Lower leg skin (tissue), 4 donors: ENCODE data around the gene SPATA19. TPM values are rescaled to one million over a fixed set of nuclear protein-coding genes. Genes with fewer than 3 reads are reported as not detected.

Experiments
- DNase-seq, 2 donors: peaks; one replicate each; pipeline ENCODE4 v3.0.0-alpha.2; 2019; ENCODE audit warnings: low spot score in 2 of 2
- H3K4me3 ChIP-seq: fragments of 200-600 bp; sonication (generic); 2 replicates; pipeline ENCODE4 v1.5.1; 2017; ENCODE audit warnings: mild to moderate bottlenecking, low read depth; ENCODE audit not compliant: poor library complexity, severe bottlenecking
- POLR2A ChIP-seq, 2 donors: fragments of 450-650 bp; IDR thresholded peaks; one replicate each; pipeline ENCODE4 v1.6.1; 2016 to 2017; ENCODE audit warnings: antibody characterized with exemption in 2 of 2, mild to moderate bottlenecking in 1 of 2, moderate library complexity in 1 of 2
- whole genome bisulfite sequencing, 2 donors: methylation state at CpG; one replicate each; pipeline ENCODE4 v1.1.5; 2018; 5-methylcytosine and 5-hydroxymethylcytosine counted together
- intact Hi-C: fragments of 100-400 bp; cut with DNase I; formaldehyde crosslinking; loops from one replicate; pipeline ENCODE4 v1.15.0; 2023; ENCODE audit warnings: low total_unique reads
- total RNA-seq, 4 donors: library from RNA; depleted of rRNA; stranded (reverse); fragments of >200 nt; gene quantifications; one replicate each; pipeline ENCODE4 v1.1.0, GENCODE V29; 2016
- TF ChIP-seq, protein P1 (sequence below), 3 donors: fragments of 450-650 bp; IDR thresholded peaks; one replicate each; pipeline ENCODE4 v1.5.1; 2016; ENCODE audit warnings: antibody characterized with exemption in 3 of 3, mild to moderate bottlenecking in 3 of 3, moderate library complexity in 2 of 3

The SPATA19 gene
- total RNA-seq, 4 donors from 2014 or later, result not detected

GRCh38 chr11:133815636-133816035 lies 29.7 kb downstream of the SPATA19 start:
- peak in 1 of 2 donors; percentile 66 for DNase-seq
- 71 to 80% methylated on average over 5 of the region's 5 CpGs for WGBS, 2 donors
- TF ChIP-seq POLR2A (IDR thresholded peaks at IDR 0.05), result no peak
- TF ChIP-seq, protein P1, sequence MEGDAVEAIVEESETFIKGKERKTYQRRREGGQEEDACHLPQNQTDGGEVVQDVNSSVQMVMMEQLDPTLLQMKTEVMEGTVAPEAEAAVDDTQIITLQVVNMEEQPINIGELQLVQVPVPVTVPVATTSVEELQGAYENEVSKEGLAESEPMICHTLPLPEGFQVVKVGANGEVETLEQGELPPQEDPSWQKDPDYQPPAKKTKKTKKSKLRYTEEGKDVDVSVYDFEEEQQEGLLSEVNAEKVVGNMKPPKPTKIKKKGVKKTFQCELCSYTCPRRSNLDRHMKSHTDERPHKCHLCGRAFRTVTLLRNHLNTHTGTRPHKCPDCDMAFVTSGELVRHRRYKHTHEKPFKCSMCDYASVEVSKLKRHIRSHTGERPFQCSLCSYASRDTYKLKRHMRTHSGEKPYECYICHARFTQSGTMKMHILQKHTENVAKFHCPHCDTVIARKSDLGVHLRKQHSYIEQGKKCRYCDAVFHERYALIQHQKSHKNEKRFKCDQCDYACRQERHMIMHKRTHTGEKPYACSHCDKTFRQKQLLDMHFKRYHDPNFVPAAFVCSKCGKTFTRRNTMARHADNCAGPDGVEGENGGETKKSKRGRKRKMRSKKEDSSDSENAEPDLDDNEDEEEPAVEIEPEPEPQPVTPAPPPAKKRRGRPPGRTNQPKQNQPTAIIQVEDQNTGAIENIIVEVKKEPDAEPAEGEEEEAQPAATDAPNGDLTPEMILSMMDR (IDR thresholded peaks at IDR 0.05), result no peak
- no peak overlapping the region for H3K4me3 ChIP-seq
- intact Hi-C loops, result no loop called here

DNA sequence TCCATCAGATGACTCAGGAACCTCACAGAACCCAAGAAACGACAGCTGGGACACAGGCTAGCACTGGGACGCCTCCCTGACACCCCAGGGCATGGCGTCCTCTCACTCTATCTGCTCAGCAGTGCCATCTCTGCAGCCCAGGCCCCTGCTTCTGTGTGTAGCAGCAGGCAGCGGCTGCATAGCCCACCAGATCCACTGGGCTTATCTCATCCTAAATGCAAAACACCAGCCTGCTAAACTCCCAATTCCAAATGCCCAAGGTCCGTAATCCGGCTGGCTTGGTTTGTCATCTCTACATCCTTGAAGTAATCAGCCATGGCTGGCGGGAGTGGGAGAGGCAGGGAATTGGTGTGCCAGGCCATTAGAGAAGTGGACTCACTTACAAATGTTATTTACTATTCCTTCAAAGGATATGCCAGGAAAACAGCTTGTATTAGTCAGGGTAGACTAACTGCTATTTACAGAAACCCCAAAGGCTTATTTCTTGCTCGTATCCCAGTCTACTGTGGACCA lies 30.7 kb downstream of the SPATA19 start:
- no peak overlapping the region for H3K4me3 ChIP-seq
- 52 to 61% methylated on average over 8 of the region's 8 CpGs for WGBS, 2 donors
- TF ChIP-seq, protein P1 (IDR thresholded peaks at IDR 0.05), result no peak
- TF ChIP-seq POLR2A (IDR thresholded peaks at IDR 0.05), result no peak
- intact Hi-C loops, result no loop called here
- DNase-seq, result peak in 1 of 2 donors; percentile 74

DNA sequence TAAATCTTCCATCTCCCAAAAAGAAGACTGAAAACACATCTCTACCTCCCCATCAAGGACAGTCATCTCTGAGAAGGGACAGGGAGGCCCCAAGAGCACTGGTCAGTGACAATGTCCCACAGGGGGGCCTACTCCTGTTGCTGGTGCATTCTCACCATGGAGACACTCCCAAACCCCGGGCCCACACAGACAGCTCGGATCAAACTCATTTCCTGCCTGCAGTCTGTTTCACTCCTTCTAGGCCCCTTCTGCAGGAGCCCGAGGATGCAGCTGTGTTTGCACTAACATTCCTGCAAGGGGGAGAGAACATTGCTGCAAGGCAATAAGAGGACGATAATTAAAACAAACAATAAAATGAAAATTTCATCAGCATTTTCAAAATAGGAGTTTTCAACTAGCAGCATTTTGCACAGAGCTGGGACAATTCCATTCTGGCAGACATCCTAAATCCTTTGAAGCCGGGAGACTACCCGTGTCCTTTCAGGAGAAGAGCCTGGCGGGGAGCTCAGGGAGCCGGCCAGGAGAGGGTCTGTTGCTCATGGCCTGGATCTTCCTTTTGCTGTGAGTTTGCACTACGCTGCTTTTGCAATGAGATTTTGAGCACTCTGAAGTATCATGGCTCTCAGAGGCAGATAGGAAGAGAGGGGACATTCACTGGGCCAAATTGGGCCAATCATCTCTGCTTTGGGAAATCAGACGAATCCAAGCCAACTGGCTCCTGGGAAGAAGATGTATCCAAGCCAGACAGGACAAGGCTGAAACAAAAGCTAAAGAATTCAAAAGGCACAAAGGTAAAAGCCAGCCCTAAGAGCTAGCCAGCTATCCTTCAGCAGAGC lies 33.2 kb downstream of the SPATA19 start:
- TF ChIP-seq, protein P1 (IDR thresholded peaks at IDR 0.05), result no peak
- no peak for TF ChIP-seq POLR2A (IDR thresholded peaks at IDR 0.05)
- no peak overlapping the region for H3K4me3 ChIP-seq
- DNase-seq, result peak in 1 of 2 donors; percentile 39
- intact Hi-C loops, result no loop called here
- 61% methylated on average over 10 of the region's 10 CpGs for WGBS, 2 donors

- no peak overlapping the region for H3K4me3 ChIP-seq
- DNase-seq, result peak in 1 of 2 donors; percentile 17
- WGBS, 2 donors, result 83 to 85% methylated on average over 7 of the region's 7 CpGs
- intact Hi-C loops, result no loop called here
- TF ChIP-seq POLR2A (IDR thresholded peaks at IDR 0.05), result no peak
- TF ChIP-seq, protein P1 (IDR thresholded peaks at IDR 0.05), result no peak
These were observed 34.5 kb downstream of the SPATA19 start for GRCh38 chr11:133810766-133811165.

- WGBS, 2 donors, result 17 to 23% methylated on average over 23 of the region's 23 CpGs
- H3K4me3 ChIP-seq, result no peak overlapping the region
- peak in 1 of 2 donors; percentile 67 for DNase-seq
- TF ChIP-seq, protein P1 (IDR thresholded peaks at IDR 0.05), result no peak
- TF ChIP-seq POLR2A (IDR thresholded peaks at IDR 0.05), result no peak
- intact Hi-C loops, result no loop called here
These were observed 35.5 kb downstream of the SPATA19 start for GRCh38 chr11:133809569-133810491.
